BLaER1 treated with 17β-estradiol and CSF1 and Interleukin-3, amounts not matched to agents 10 nM and 100 nM (cell line): Measurements from ENCODE around the gene POLR1G.

Experiments
- H3K27ac ChIP-seq, 11 experiments: shearing (Covaris generic); formaldehyde crosslinking; 2 replicates each; pipeline ENCODE4 v1.8.1; 2022
- H3K27me3 ChIP-seq, 11 experiments: shearing (Covaris generic); formaldehyde crosslinking; 2 replicates each; pipeline ENCODE4 v1.8.1; 2022
- H3K36me3 ChIP-seq, 11 experiments: shearing (Covaris generic); formaldehyde crosslinking; 2 replicates each; pipeline ENCODE4 v1.8.1; 2022
- H3K4me1 ChIP-seq, 10 experiments: shearing (Covaris generic); formaldehyde crosslinking; 2 replicates each; pipeline ENCODE4 v1.8.1; 2022
- H3K4me2 ChIP-seq, 11 experiments: shearing (Covaris generic); formaldehyde crosslinking; 2 replicates each; pipeline ENCODE4 v1.8.1; 2022
- H3K4me3 ChIP-seq, 10 experiments: shearing (Covaris generic); formaldehyde crosslinking; 2 replicates each; pipeline ENCODE4 v1.8.1; 2022
- H3K9ac ChIP-seq, 11 experiments: shearing (Covaris generic); formaldehyde crosslinking; 2 replicates each; pipeline ENCODE4 v1.8.1; 2022
- H3K9me3 ChIP-seq, 11 experiments: shearing (Covaris generic); formaldehyde crosslinking; replicated peaks in 1 of 11; 2 replicates each; pipeline ENCODE4 v1.8.1; 2022
- H4K20me1 ChIP-seq, 11 experiments: shearing (Covaris generic); formaldehyde crosslinking; 2 replicates each; pipeline ENCODE4 v1.8.1; 2022
- Cebpa-rat ChIP-seq, 11 experiments: shearing (Covaris generic); IDR thresholded peaks; 2 replicates each; pipeline ENCODE4 v1.8.1; 2022

POLR1G gene

DNA sequence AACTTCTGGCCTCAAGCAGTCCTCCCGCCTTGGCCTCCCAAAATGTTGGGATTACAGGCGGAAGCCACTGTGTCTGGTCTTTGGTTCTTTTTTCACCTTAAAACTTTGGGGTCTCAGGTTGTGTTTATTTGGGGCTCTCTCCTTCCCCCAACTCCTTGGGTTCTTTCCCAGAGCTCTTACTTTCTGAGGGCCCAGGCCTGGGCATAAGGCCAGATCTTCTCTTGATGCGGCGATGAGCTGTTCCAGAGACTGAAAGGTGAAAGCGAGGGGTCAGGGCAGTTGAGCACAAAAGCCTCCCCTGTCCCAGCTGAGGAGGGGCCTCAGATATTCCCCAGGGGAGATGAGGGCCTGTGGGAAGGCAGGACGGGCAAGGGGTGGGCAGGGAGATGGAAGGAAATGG, 7.1 kb downstream of the POLR1G start:
- no peak for TF ChIP-seq Cebpa-rat (IDR thresholded peaks at IDR 0.05)
- no peaks in the 10 kb centered on the region for H3K27me3 ChIP-seq
- H3K9me3 ChIP-seq, result no peaks in the 10 kb centered on the region
- peaks cover 57 to 89% (median 71%) of the 10 kb centered on the region in 11 experiments for H3K36me3 ChIP-seq
- peak overlapping the region in 9 of 11 experiments; percentile 52 to 81 (median 78); a peak in 18 of 22 replicates for H3K4me2 ChIP-seq
- H3K4me3 ChIP-seq, result 0 out of 20 replicates have a peak overlapping the region, but pooled peaks of 1 of the 10 experiments have one; percentile 0
- H4K20me1 ChIP-seq, result peaks cover 0 to 48% (median 14%) of the 10 kb centered on the region in 11 experiments; a peak in 15 of 22 replicates
- H3K27ac ChIP-seq, result peak overlapping the region in 8 of 11 experiments; percentile 23 to 59 (median 46); a peak in 16 of 22 replicates
- peaks cover 50 to 85% (median 76%) of the 10 kb centered on the region in 10 experiments for H3K4me1 ChIP-seq
- peak overlapping the region in 10 of 11 experiments; percentile 23 to 66 (median 46); a peak in 14 of 22 replicates for H3K9ac ChIP-seq

DNA sequence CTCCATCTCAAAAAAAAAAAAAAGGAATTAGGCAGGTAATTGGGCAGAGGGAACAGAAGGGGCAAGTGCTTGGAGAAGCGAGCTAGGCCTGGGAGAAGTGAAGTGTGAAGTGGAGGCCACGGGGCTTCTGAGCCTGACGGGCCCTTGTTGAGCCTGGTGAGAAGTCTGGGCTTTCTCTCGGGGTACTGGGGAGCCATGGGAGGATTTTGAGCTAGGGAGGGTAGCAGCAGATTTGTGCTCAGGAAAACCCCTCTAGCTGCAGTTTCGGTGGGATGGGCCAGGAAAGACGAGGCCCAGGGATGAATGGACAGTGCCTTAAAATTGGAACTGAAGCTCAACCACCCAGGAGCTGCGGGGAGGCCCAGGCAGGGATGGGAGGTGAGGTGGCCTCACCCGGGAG, 8.0 kb downstream of the POLR1G start:
- peaks cover 50 to 85% (median 76%) of the 10 kb centered on the region in 10 experiments for H3K4me1 ChIP-seq
- no peak overlapping the region for H3K4me3 ChIP-seq
- peaks cover 4 to 47% (median 9%) of the 10 kb centered on the region in 11 experiments; a peak in 17 of 22 replicates for H4K20me1 ChIP-seq
- TF ChIP-seq Cebpa-rat (IDR thresholded peaks at IDR 0.05), result no peak
- H3K4me2 ChIP-seq, result peak overlapping the region in 9 of 11 experiments; percentile 52 to 81 (median 78); a peak in 18 of 22 replicates
- H3K9ac ChIP-seq, result peak overlapping the region in 7 of 11 experiments; percentile 35 to 66 (median 46); a peak in 10 of 22 replicates
- H3K36me3 ChIP-seq, result peaks cover 57 to 80% (median 70%) of the 10 kb centered on the region in 11 experiments
- no peaks in the 10 kb centered on the region for H3K9me3 ChIP-seq
- no peaks in the 10 kb centered on the region for H3K27me3 ChIP-seq
- H3K27ac ChIP-seq, result peak overlapping the region in 8 of 11 experiments; percentile 4 to 59 (median 38); a peak in 10 of 22 replicates

DNA sequence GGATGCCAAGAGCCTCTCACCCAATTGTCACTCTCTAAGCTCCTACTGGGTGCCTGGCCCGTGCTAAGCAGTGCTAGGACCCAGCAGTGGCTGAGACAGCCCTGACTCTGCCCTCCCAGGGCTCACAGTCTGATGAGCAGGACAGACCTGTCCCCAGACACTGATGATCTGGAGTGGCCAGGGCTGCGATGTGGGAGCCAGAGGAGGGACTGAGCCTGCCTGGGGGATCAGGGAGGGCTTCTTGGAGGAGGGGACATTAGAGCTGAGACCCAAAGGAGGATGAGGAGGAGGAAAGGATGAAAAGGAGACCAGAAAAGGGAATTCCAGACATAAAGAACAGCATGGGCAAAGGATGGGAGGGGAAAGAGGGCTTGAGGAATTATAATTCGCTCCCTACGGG, 10.7 kb downstream of the POLR1G start:
- H4K20me1 ChIP-seq, result peaks cover 0 to 32% (median 7%) of the 10 kb centered on the region in 11 experiments; a peak in 16 of 22 replicates
- H3K4me1 ChIP-seq, result peaks cover 66 to 95% (median 91%) of the 10 kb centered on the region in 10 experiments
- peak overlapping the region in 8 of 11 experiments; percentile 2 to 92 (median 70); a peak in 12 of 22 replicates for H3K27ac ChIP-seq
- no peak overlapping the region for H3K4me3 ChIP-seq
- no peak for TF ChIP-seq Cebpa-rat (IDR thresholded peaks at IDR 0.05)
- peak overlapping the region in 7 of 11 experiments; percentile 8 to 44 (median 18); a peak in 5 of 22 replicates for H3K9ac ChIP-seq
- H3K27me3 ChIP-seq, result no peaks in the 10 kb centered on the region
- H3K36me3 ChIP-seq, result peaks cover 55 to 75% (median 68%) of the 10 kb centered on the region in 11 experiments
- no peaks in the 10 kb centered on the region for H3K9me3 ChIP-seq
- peak overlapping the region; percentile 7 to 100 (median 97); a peak in 19 of 22 replicates for H3K4me2 ChIP-seq

DNA sequence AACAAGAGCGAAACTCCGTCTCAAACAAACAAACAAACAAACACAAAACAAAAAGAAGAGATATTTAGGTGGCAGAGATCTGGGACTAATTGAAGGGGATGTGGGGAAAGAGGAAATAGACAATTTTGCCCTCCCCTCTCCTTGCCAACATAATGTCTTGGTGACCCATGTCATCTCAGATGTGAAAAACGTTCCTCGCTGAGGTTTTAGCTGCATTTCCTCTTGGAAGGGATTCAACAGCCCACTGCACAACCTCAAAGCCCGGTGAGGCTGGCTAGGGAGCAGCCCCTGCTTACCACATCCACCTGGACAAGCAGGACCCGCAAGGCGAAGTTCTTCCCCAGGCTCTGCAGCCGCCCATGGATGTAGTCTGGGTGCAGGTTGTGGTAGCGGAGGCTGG, 12.4 kb downstream of the POLR1G start:
- Histone ChIP-seq H3K9ac (peak overlapping the region in 10 of 11 experiments; percentile 39 to 70 (median 61); a peak in 19 of 22 replicates), H4K20me1 (peaks cover 0 to 29% (median 7%) of the 10 kb centered on the region in 11 experiments; a peak in 16 of 22 replicates), H3K4me1 (peaks cover 79 to 100% (median 97%) of the 10 kb centered on the region in 10 experiments), H3K9me3 (no peaks in the 10 kb centered on the region), H3K4me2 (peak overlapping the region; percentile 78 to 100 (median 98)), H3K36me3 (peaks cover 39 to 58% (median 52%) of the 10 kb centered on the region in 11 experiments), H3K27ac (peak overlapping the region in 10 of 11 experiments; percentile 2 to 92 (median 76); a peak in 18 of 22 replicates), H3K4me3 (peak overlapping the region in 9 of 10 experiments; percentile 20 to 57 (median 41); a peak in 14 of 20 replicates), H3K27me3 (no peaks in the 10 kb centered on the region)
- no peak for TF ChIP-seq Cebpa-rat (IDR thresholded peaks at IDR 0.05)

DNA sequence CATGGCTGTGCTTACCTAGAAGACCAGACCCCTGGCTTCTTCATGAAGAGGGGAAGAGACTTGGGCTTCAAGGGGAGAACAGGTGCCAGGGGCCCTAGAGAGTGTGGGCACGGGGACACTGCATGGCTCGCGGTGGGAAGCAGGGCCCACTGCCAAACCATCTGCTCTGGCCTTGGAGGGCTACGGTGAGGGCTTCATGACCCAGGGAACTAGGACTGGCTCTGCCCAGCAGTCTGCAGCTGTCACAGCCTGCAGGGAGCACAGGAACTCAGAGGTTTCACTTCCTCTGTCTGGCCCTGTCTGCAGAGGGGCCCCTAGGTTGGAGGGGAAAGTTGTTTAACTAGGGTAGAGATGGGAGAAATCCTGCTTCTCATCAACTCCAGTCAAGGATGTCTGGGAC, 13.0 kb downstream of the POLR1G start:
- peaks cover 79 to 100% (median 97%) of the 10 kb centered on the region in 10 experiments for H3K4me1 ChIP-seq
- TF ChIP-seq Cebpa-rat (IDR thresholded peaks at IDR 0.05), result no peak
- peak overlapping the region in 10 of 11 experiments; percentile 2 to 92 (median 76); a peak in 19 of 22 replicates for H3K27ac ChIP-seq
- peaks cover 0 to 29% (median 7%) of the 10 kb centered on the region in 11 experiments; a peak in 16 of 22 replicates for H4K20me1 ChIP-seq
- peak overlapping the region in 10 of 11 experiments; percentile 39 to 70 (median 61); a peak in 19 of 22 replicates for H3K9ac ChIP-seq
- H3K36me3 ChIP-seq, result peaks cover 34 to 52% (median 46%) of the 10 kb centered on the region in 11 experiments
- peak overlapping the region in 9 of 10 experiments; percentile 20 to 57 (median 41); a peak in 15 of 20 replicates for H3K4me3 ChIP-seq
- peak overlapping the region; percentile 78 to 100 (median 98) for H3K4me2 ChIP-seq
- H3K27me3 ChIP-seq, result no peaks in the 10 kb centered on the region
- H3K9me3 ChIP-seq, result no peaks in the 10 kb centered on the region

DNA sequence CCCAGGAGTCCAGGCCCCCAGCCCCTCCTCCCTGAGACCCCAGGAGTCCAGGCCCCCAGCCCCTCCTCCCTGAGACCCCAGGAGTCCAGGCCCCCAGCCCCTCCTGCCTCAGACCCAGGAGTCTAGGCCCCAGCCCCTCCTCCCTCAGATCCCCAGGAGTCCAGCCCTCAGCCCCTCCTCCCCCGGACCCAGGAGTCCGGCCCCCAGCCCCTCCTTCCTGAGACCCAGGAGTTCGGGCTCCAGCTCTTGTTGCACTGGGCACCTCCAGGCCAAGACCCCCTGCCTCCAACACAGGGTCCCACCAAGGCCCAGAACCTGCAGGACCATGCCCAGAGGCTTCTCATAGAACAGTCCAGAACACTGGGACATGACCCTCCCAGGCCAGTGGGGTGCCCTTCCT, 13.5 kb downstream of the POLR1G start:
- H3K4me2 ChIP-seq, result peak overlapping the region; percentile 78 to 100 (median 98)
- H3K9ac ChIP-seq, result peak overlapping the region in 10 of 11 experiments; percentile 39 to 70 (median 61); a peak in 17 of 22 replicates
- TF ChIP-seq Cebpa-rat (IDR thresholded peaks at IDR 0.05), result no peak
- H3K9me3 ChIP-seq, result no peaks in the 10 kb centered on the region
- H4K20me1 ChIP-seq, result peaks cover 0 to 29% (median 7%) of the 10 kb centered on the region in 11 experiments; a peak in 15 of 22 replicates
- H3K27me3 ChIP-seq, result no peaks in the 10 kb centered on the region
- peak overlapping the region in 7 of 10 experiments; percentile 19 to 49 (median 41); a peak in 10 of 20 replicates for H3K4me3 ChIP-seq
- peaks cover 84 to 100% (median 97%) of the 10 kb centered on the region in 10 experiments for H3K4me1 ChIP-seq
- H3K27ac ChIP-seq, result peak overlapping the region in 10 of 11 experiments; percentile 2 to 92 (median 76); a peak in 19 of 22 replicates
- peaks cover 29 to 47% (median 41%) of the 10 kb centered on the region in 11 experiments for H3K36me3 ChIP-seq

DNA sequence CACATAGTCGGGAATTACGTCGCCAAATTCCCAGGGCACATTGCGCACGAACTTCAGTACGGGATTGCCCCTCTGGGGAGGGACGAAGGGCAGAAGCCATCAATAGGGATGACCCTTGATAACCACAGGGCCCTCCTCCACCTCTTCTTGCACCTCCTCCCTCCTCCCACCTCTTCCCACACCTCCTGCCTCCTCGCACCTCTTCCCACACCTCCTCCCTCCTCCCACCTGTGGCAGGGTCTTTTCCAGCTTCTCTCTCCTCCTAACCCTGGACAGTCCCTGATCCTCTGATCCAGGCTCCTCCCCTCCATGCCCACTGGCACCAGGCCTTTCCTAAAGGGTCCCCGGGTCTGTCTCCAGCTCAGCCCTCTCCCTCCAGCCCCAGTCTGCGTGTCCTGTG, 13.9 kb downstream of the POLR1G start:
- Histone ChIP-seq H3K27ac (peak overlapping the region in 9 of 11 experiments; percentile 63 to 92 (median 76); a peak in 17 of 22 replicates), H3K4me2 (peak overlapping the region; percentile 78 to 100 (median 98)), H3K27me3 (no peaks in the 10 kb centered on the region), H3K4me1 (peaks cover 89 to 100% (median 98%) of the 10 kb centered on the region in 10 experiments), H4K20me1 (peaks cover 0 to 29% (median 7%) of the 10 kb centered on the region in 11 experiments; a peak in 15 of 22 replicates), H3K36me3 (peaks cover 27 to 43% (median 39%) of the 10 kb centered on the region in 11 experiments), H3K4me3 (peak overlapping the region in 7 of 10 experiments; percentile 19 to 49 (median 41); a peak in 9 of 20 replicates), H3K9me3 (no peaks in the 10 kb centered on the region), H3K9ac (peak overlapping the region in 9 of 11 experiments; percentile 39 to 70 (median 61); a peak in 17 of 22 replicates)
- no peak for TF ChIP-seq Cebpa-rat (IDR thresholded peaks at IDR 0.05)

DNA sequence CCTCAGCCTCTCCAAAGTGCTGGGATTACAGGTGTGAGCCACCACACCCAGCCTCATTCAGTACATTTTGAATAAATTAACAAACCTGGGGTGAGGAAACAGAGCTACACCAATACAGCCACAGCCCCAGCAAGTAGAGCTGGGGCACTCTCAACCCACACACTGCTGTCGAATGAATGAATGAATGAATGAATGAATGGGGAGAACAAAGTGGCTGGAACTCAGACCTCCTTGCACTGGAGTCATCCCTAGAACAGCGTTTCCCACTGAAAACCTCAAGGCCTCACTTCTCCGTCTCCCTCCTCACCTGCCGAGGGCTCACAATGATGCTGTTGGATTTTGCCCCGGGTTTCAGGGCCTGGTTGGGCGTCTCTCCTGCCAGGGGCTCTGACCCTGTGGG, 14.4 kb downstream of the POLR1G start:
- Histone ChIP-seq H3K4me1 (peaks cover 90 to 100% (median 97%) of the 10 kb centered on the region in 10 experiments), H3K9me3 (no peaks in the 10 kb centered on the region), H3K4me3 (no peak overlapping the region), H3K36me3 (peaks cover 22 to 39% (median 35%) of the 10 kb centered on the region in 11 experiments), H3K4me2 (peak overlapping the region; percentile 78 to 100 (median 98)), H3K27ac (peak overlapping the region in 9 of 11 experiments; percentile 33 to 92 (median 76); a peak in 15 of 22 replicates), H3K9ac (peak overlapping the region in 7 of 11 experiments; percentile 54 to 70 (median 65); a peak in 11 of 22 replicates), H4K20me1 (peaks cover 0 to 29% (median 7%) of the 10 kb centered on the region in 11 experiments; a peak in 15 of 22 replicates), H3K27me3 (no peaks in the 10 kb centered on the region)
- no peak for TF ChIP-seq Cebpa-rat (IDR thresholded peaks at IDR 0.05)
